HG02588 (cell line): ENCODE data around the gene CEMIP.

Source experiments
- ATAC-seq: cut with Tn5 transposase; IDR thresholded peaks from one replicate; pipeline ENCODE4 v1.9.1; 2021; ENCODE audit warnings: mild to moderate bottlenecking, moderate library complexity; ENCODE audit not compliant: unreplicated experiment

CEMIP gene

GRCh38 chr15:80998251-80998650 is 219.1 kb downstream of the CEMIP start:
- ATAC-seq: no peak

- no peak for ATAC-seq
Observed at GRCh38 chr15:80999623-81000036, 220.5 kb downstream of the CEMIP start.

GRCh38 chr15:81000144-81000623 is 221.0 kb downstream of the CEMIP start:
- no peak for ATAC-seq

- ATAC-seq: peak; percentile 61
Observed at GRCh38 chr15:81000624-81001151, 221.5 kb downstream of the CEMIP start, which contains the start of gene TLNRD1. Gene TLNRD1 (plus strand): TSS chr15:81000923. CDS start chr15:81002272, 1,349 bp downstream.
